GM18505 (cell line): ENCODE measurements around the gene ITGAL.
"Not testable (repeated sequence)": the region's sequence is repeated elsewhere in the genome, so short reads cannot be mapped to it uniquely, and the experiment has no call there.

ENCODE experiments used
- ATAC-seq: cut with Tn5 transposase; IDR thresholded peaks from one replicate; pipeline ENCODE4 v1.9.1; 2021; ENCODE audit not compliant: unreplicated experiment
- POLR2A ChIP-seq: IDR thresholded peaks from 4 replicates; pipeline ENCODE4 v1.6.1; 2011; ENCODE audit warnings: borderline replicate concordance; ENCODE audit not compliant: insufficient read depth, insufficient read length; ENCODE audit errors: extremely low read depth

The ITGAL gene

DNA sequence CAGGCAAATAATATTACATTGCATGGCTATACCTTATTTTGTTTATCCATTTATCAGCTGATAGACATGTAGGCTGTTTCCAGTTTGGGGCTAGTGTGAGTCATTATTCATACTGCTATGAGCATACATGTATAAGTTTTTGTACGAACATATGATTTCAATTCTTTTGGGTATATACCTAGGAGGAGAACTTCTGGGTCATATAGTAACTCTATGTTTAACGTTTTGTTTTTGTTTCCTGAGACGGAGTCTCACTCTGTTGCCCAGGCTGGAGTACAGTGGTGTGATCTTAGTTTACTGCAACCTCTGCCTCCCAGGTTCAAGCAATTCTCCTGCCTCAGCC lies 2.4 kb upstream of the ITGAL start:
- TF ChIP-seq POLR2A, result no peak
- ATAC-seq, result no peak

DNA sequence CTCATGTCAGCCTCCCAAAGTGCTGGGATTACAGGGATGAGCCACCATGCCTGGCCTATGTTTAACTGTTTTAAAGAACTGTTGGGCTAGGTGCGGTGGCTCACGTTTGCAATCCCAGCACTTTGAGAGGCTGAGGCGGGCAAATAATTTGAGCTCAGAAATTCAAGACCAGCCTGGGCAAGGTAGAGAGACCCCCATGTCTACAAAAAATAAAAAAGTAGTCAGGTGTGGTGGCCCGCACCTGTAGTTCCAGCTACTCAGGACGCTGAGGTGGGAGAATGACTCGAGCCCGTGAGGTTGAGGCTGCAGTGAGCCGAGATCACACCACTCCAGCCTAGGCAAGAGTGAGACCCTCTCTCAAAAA lies 1.9 kb upstream of the ITGAL start:
- no peak for TF ChIP-seq POLR2A
- no peak for ATAC-seq

GRCh38 chr16:30473231-30474073 lies 910 bp downstream of the ITGAL start:
- no peak for ATAC-seq
- TF ChIP-seq POLR2A, result no peak

DNA sequence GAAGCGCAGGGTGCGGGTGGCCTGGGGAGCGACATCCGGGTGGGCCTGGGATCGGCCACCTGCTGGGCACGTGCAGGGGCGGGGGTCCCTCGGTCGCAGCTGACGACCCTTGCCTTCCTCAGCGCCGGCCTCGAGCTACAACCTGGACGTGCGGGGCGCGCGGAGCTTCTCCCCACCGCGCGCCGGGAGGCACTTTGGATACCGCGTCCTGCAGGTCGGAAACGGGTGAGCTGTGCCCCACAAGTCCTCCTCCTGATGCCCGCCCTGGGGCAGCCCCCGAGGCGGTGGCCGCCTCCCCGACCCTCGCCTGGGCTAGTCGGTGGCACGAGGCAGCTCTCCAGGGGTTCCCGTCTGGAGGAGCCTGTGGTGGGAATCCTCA lies 1.5 kb downstream of the ITGAL start:
- TF ChIP-seq POLR2A, result no peak
- no peak for ATAC-seq

- no peak for ATAC-seq
- TF ChIP-seq POLR2A, result no peak
Observed at GRCh38 chr16:30474684-30475083, 2.1 kb downstream of the ITGAL start.

- no peak for ATAC-seq
- no peak for TF ChIP-seq POLR2A
Observed at GRCh38 chr16:30476991-30477390, 4.4 kb downstream of the ITGAL start.

GRCh38 chr16:30477773-30478172 lies 5.2 kb downstream of the ITGAL start:
- not testable (repeated sequence) for ATAC-seq

- no peak for ATAC-seq
- no peak for TF ChIP-seq POLR2A
Observed at GRCh38 chr16:30478766-30479478, 6.4 kb downstream of the ITGAL start.

GRCh38 chr16:30481381-30481780 lies 8.8 kb downstream of the ITGAL start:
- ATAC-seq, result no peak
- no peak for TF ChIP-seq POLR2A

DNA sequence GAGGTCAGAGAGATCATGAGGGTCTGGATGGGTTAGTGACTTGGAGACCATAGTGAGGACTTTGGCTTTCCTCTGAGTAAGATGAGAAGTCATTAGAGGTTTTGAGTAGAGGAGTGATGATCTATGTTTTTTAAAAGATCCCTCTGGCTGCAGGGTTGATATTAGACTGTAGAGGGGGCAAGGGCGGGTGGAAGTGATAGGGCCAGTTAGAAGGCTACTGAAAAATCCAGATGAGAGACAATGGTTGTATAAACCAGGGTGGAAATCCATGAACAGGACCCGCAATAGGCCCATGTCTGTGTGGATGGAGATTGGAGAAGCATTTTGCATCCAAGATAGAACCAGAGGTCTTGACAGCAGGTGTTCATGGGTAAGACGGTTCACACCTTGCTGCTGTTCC lies 9.8 kb downstream of the ITGAL start:
- TF ChIP-seq POLR2A, result no peak
- ATAC-seq, result no peak

DNA sequence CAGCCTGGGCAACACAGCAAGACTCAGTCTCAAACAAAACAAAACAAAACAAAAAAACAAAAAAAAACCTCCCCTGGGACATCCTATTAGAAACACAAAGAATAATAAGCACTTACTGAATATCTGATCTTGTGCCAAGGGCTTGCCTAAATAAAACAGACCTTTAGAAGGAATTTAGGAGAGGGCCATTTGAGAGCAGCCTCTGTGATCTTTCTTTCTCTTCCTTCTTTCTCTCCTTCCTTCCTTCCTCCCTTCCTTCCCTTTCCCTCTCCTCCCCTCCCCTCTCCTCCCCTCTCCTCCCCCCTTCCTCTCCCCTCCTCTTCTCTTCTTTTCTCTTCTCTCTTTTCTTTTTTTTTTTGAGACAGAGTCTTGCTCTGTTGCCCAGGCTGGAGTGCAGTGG lies 12.3 kb downstream of the ITGAL start:
- no peak for TF ChIP-seq POLR2A

GRCh38 chr16:30485818-30486436 lies 13.4 kb downstream of the ITGAL start:
- no peak for TF ChIP-seq POLR2A
- no peak for ATAC-seq

More for the DNA sequence above, 12.3 kb downstream of the ITGAL start:
- ATAC-seq, result no peak

DNA sequence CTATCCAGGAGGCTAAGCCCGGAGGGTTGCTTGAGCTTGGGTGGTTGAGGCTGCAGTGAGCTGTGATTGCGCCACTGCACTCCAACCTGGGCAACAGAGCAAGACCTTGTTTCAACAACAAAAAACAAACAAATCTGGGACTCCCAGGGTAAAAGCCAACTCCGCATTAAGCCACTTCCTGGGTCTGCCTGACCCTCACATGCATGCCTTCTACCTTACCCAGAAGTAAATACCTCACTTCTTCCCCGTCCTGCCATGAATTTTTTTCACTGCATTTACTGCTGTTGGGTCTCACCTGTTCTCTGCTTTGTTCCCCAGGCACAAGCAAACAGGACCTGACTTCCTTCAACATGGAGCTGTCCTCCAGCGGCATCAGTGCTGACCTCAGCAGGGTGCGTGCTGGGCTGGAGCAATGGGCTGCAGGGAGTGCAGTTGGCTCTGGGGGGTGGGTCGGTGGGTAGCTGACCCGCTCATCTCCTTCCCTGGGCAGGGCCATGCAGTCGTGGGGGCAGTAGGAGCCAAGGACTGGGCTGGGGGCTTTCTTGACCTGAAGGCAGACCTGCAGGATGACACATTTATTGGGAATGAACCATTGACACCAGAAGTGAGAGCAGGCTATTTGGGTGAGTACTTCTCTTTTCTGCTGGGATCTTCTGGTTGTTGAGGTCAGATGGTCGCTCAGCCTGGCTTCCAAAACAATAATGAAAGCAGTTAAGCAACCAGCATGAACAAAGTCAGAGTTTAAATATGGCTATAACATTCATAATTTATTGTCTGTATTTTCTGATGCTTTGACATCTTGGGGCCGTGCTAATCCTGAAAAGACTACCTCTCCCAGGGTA lies 16.4 kb downstream of the ITGAL start:
- TF ChIP-seq POLR2A, result no peak
- no peak for ATAC-seq
